HG03354 (cell line): Measurements from ENCODE around the gene NPB.

ENCODE experiments used
- ATAC-seq: cut with Tn5 transposase; IDR thresholded peaks from one replicate; pipeline ENCODE4 v1.9.1; 2021; ENCODE audit warnings: mild to moderate bottlenecking; ENCODE audit not compliant: unreplicated experiment, poor library complexity, severe bottlenecking

The NPB gene

DNA sequence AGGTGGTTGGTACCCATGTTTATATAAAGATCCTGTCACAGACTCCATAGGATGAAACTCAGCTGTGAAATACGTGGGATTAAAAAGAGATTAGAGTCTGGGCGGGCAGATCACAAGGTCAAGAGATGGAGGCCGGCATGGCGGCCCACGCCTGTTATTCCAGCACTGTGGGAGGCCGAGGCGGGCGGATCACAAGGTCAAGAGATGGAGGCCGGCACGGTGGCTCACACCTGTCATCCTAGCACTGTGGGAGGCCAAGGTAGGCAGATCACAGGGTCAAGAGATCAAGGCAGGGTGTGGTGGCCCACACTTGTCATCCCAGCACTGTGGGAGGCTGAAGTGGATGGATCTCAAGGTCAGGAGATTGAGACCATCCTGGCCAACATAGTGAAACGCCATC, 6.6 kb upstream of the NPB start:
- no peak for ATAC-seq

- no peak for ATAC-seq
Observed at GRCh38 chr17:81898029-81898866, 3.8 kb upstream of the NPB start.

DNA sequence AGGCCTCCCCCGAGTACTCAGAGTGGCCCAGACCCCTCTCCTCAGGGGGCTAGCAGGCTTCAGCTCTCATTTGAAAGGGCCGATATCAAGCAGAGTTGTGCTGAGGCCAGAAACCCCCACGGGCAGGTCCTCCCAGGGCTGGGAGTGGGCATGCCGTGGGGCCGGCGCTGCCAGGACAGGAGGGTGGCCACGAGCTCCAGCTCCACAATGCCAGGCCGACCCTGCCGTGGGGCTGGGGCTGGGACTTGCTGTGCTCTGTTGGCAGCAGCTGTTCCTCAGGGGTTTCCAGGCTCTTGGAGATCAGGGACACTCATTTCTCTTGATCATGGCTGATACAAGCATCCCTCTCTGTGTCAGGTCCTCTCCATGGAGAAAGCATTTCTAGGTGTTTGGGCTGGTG, 3.2 kb upstream of the NPB start:
- no peak for ATAC-seq

DNA sequence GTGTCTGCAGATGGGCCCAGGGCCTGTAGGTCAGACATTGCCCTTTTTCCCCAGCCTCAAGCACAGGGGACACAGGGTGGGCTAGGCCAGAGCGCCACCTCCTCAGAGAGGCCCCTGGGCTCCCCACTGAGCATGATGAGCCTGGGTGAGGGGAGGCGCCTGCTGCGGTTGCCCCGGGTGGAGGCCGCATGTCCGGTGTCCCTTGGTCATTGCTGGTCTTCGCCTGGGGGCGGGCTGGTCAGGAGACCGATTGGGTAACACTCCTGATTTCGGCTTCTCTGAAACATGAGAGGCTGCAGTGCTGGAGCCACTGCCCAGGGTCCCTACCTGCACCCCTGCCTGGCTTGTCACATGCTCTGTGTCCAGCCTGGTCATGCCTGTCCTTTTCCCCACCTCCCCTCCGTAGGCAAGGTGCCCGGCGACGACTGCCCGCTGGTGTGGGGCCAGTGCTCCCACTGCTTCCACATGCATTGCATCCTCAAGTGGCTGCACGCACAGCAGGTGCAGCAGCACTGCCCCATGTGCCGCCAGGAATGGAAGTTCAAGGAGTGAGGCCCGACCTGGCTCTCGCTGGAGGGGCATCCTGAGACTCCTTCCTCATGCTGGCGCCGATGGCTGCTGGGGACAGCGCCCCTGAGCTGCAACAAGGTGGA, 2.4 kb upstream of the NPB start:
- no peak for ATAC-seq

GRCh38 chr17:81900181-81900820, 1.7 kb upstream of the NPB start:
- no peak for ATAC-seq

DNA sequence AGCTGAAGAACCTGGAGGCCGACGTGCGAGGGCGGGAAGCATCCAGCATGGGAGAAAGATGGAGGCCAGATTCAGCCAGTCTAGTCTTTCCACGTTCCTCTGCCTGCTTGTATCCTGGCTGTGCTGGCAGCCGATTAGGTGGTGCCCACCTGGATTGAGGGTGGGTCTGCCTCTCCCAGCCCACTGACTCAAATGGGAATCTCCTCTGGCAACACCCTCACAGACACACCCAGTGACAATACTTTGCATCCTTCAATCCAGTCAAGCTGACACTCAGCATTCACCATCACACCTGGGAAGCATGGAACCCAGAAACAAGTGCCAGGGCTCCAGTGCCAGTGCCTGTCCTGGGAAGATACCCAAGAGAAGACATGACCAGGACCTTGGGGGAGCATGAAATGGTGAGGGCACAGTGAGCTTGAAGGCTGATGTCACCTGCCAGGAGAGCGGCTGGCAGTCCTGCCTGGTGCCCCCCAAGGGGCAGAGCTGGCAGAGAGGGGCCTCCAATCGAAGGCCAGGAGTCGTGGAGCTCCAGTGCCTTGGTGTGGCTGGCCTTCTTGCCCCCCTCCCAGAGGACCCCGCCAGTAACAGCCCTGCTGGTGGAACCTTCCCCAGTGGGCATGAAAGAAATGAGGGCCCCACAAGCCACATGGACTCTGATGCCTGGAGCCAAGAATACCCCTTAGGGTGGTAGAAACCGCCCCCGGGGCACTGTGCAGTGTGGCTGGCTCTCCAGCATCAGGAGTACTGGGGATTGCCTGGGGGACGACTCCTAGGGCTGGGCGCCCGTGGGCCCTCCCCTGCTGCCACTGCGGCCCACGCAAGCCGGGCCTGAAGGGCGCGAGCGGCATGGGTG, 643 bp upstream of the NPB start:
- ATAC-seq: no peak

GRCh38 chr17:81902653-81903414, 796 bp downstream of the NPB start:
- ATAC-seq: no peak

DNA sequence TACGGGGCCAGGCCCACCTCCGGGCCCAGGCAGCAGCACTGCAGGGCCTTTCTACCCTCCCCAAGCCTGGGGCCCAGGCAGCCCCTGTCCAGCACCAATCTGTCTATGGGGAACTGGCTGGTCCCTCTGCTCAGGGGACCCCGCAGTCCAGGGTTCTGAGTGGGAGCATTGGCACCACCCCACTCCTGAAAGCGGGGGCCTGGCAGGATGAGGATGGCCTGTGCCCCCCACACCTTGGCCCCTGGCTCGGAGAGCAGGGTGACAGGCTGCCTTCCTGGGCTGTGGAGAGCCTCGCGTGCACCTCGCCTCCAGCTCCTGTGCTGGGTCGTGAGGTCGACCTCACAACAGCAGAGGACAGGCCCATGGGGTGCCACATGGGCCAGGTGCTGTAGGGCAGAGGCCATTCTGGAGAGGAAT, 1.4 kb downstream of the NPB start:
- no peak for ATAC-seq

DNA sequence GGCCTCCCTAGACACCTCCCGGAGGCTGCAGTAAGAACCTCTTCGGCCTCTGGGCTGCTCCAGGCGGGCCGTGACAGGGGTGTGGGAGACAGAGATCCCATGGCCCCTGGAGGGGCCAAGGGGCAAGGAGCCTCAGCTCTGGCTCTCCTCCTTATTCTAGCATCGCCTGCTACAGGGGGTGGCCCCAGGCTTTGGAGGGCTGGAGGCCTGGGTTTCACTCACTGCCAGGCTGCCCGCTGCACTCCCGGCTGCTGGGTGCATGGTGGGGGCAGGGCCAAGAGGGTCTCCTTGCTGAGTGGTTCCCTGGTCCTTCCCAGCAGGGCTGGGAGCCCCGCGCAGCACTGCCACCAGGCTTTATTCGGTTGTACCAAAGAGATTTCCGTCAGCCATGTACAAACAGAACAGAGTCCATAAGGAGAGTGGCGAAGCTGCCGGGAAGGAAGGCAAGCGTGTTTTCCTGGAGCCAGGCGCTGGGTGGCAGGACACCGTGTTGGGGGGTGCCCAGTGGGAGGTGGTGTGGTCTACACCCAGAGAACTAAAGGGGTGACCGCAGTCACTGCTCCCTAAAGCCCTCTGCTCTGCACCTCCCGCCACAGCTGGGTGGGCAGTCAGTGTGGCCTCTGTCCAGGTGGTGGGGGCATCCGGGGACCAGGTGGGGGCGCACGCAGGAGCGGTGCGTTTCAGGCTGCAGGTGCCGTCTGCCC, 2.0 kb downstream of the NPB start:
- no peak for ATAC-seq

DNA sequence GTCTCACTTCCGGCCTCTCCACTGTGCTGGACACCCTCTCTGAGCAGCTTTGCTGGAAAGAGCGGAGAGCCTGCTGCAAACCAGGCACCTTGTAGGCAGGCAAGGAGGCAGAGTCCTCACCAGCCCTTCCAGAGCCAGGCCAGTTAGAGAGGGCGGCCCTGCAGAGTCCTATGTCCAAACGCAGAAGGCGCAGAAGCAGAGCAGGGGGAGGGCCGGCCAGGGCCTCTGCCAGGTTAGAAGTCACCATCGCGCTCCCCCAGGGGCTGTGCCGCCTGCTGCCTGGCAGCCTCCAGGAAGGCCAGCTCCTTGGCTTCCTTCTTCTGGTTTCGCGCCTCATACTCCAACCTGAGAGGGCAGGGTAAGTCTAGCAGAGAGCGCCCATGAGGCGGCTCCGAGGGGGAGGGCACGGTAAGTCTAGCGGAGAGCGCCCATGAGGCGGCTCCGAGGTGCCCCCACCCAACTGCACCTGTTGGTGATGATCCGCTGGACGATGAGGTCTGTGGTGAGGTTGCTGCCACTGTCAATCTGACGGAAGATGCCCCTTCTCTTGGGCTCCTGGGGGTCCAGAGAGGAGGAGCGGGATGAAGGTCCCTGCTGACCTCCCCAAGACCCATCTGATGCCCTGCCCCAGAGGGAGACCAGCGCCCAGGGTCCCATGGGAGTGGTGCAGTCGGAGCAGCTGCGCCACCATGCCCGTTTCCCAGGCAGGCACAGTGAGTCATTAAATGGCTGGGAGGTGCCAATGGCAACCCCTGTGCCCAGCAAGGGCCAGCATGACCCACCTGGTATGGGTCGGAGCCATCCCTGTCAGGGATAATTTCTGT, 2.8 kb downstream of the NPB start:
- ATAC-seq: no peak

DNA sequence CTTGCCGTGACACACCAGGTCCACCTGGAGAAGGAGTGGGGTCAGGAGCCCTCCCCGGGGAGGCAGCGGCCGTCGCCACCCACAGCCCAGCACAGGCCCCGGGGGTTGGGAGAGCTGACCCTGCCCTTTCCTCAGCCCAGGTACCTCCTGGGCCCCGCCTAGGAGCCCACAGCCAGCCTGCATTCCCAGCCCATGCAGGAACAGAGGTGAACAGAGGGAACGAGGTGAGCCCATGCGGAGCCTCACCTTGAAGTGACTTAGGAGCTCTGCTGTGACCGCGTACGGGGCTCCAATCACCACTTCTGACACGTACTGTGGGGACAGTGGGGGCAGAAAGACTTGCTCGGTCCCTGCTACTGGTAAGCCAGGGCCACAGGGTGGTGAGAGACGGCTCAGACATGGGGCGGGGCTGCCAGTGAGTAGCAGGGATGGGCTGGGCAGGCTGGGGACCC, 3.4 kb downstream of the NPB start:
- ATAC-seq: no peak

- no peak for ATAC-seq
Observed at GRCh38 chr17:81905993-81906392, 4.0 kb downstream of the NPB start.

DNA sequence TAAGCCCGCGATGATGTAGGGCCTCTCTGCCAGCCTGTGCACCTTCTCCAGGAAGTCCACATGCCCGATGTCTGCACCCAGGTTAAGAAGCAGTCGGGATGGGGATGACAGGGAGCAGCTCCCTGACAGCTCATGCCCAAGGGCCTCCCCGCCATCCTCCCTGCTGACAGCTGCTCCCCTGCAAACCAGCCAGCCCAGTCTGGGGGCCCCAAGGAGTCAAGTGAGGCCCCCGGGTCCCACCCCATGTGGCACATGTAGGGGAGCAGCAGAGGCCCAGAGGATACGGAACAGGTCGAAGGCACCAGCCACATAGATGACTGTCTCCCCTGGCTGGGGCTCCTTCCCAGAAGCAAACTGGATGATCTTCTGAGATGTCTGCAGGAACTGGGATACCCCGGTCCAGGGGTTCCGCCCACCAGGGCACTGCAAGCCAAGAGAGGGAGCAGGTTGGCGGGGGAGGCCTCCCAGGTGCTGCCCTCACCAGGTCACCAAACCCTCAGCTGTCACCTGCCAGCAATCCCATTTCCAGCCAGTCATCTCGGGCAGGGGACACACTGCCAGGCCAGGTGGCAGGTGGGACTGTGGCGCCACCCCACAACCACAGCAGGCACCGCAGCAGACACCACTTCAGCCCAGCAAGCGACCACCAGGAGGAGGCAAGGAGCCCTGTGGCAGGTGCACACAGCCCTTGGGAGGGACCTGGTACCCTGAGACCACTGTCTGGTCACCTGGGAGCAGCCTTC, 4.6 kb downstream of the NPB start:
- no peak for ATAC-seq

DNA sequence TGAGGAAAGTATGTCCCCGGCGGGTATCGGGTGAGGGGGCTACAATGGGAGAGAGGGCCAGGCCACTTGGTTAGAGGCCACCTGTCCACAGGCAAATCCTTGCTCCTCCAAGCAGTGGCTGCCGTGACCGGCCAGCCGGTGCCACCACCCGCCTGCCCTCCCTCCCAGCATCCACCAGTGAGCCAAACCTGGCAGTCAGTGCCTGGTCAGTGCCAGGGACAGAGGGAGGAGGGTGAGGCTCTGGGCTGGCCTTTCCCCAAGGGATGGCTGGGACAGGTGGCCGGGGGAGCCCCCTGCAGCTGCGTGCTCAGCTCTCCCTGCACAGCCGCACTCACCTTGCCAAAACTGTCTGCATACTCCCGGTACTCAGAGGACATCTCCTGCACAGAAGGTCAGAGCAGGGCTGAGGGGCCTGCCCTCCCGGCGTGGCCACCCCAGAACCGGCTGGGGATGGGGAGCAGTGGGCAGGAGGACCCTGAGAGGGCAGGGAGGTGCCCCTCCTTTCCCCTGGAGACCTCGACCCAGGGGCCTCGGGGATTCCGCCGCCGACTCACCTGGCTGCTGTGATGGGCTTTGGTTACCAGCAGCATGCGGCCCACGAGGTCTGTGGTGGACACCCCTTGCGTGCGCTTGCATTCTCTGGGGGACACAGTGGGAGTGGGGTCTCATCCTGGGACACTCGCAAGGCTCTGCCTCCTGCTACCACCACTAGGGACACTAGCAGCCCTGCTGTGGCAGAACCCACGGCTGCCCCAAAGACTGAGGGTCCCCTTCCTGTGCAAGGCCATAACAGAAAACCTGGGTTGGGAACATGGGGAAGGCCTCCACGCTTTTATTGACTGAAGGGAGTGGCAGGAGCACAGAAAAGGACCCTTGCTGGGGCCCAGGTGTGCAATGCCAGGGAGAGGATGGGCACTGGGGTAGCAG, 5.4 kb downstream of the NPB start:
- no peak for ATAC-seq

GRCh38 chr17:81908793-81909192, 6.8 kb downstream of the NPB start:
- ATAC-seq: no peak

- no peak for ATAC-seq
Observed at GRCh38 chr17:81909231-81909630, 7.2 kb downstream of the NPB start.
